SU-DHL-6 (cell line): ENCODE results near the gene RGS3.

Experiments used
- CTCF ChIP-seq: fragments of 200-600 bp; sonication (generic); IDR thresholded peaks from one replicate; pipeline ENCODE4 v1.5.1; 2017; ENCODE audit warnings: antibody characterized with exemption, mild to moderate bottlenecking, low read length, moderate library complexity; ENCODE audit not compliant: insufficient read depth, poor library complexity, severe bottlenecking
- EZH2phosphoT487 ChIP-seq: fragments of 200-600 bp; sonication (generic), shearing (Covaris generic); conservative IDR thresholded peaks from 2 replicates; pipeline ENCODE4 v1.6.1; 2018; ENCODE audit warnings: mild to moderate bottlenecking, antibody characterized with exemption, low read length, moderate library complexity, mixed read lengths

GRCh38 chr9:113620377-113621161 is 157.0 kb downstream of the RGS3 start:
- no peak for TF ChIP-seq CTCF
- no peak for TF ChIP-seq EZH2phosphoT487
